Stimulated activated CD4-positive, alpha-beta T cell treated with anti-CD3 and anti-CD28 coated beads, TNF-alpha, amount 100 ng/mL, for 4 hours (primary cell): ENCODE data around the gene PDZD7.

Experiments used
- DNase-seq, 3 experiments: peaks; one replicate each; pipeline ENCODE4 v3.0.0-alpha.2; 2020; ENCODE audit warnings: low read depth in 3 of 3

Gene PDZD7

GRCh38 chr10:101018600-101019439 is 12.1 kb downstream of the PDZD7 start:
- peak; percentile 48 to 56 (median 53) for DNase-seq

DNA sequence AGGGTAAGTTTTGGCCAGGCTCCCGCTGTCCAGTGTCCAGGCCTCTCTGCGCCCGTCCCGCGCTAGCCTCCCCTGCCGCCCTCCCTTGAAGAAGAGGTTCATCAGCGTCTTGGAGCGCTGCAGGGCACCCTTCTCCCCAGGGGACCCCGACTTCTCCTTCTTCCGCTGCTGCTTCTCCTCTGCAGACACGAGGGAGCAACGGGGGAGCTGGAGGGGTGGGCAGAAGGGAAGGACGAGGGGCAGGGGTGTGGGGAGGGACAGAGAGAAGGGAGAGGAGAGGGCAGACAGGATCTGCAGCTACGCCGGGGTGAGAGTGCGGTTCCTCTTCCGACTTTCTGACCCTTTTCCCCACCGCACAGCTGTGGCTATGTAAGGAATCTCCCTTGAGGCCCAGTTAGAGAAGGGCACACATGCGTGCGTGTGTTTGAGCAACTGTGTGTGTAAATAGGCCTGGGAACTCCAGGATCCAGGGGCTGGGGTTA is 12.8 kb downstream of the PDZD7 start:
- DNase-seq: no peak

GRCh38 chr10:101016814-101017213 is 14.1 kb downstream of the PDZD7 start:
- DNase-seq: no peak

DNA sequence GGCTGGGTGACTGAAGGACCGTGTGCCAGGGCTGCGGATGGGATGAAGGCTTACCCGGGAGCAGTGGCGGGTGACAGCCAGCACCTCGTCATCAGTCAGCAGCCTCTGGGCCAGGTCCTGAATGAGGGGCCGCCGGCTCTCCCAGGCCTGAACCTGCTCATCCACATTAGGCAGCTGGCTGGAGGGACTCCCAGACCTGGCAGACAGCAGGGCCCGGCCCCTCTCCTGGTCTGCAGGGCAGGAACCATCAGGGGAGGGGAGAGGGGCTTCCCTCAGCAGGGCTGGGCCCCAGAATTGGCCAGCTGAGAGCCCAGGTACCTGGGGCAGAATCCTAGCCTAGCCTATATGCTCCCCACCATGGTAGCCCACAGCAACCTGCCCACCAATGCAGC is 15.4 kb downstream of the PDZD7 start:
- DNase-seq: no peak

DNA sequence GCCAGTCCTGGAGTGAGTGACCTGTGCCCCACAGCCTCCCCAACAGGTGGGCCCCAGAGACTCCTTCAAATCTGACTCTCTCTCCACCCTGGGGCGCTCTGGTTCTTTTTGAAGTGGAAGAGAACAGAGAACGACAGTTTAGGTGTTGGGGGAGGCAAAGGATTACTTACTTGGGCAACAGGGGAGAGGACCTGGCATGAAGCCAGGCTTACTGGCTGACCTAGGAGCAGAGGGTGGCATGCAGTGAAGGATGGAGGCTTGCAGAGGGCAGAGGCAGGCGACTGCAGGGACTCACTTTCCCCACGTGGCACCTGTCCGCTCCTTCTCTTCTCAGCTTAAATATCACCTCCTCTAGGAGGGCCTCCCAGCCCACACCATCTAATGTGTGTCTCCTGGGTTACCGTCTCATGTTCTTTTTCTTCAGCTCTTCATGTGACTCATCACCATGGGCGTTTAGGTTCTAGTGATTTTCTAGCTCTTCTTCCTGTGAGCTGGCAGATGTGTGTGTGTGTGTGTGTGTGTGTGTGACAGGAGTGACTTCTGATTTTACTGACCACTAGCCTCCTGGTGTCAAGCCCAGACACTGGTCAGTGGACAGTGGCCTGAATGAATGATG is 15.9 kb downstream of the PDZD7 start:
- DNase-seq: no peak

- peak; percentile 53 to 58 (median 58) for DNase-seq
Measured at GRCh38 chr10:101014230-101014884, 16.6 kb downstream of the PDZD7 start.

- no peak for DNase-seq
Measured at GRCh38 chr10:101013365-101013825, 17.5 kb downstream of the PDZD7 start.

GRCh38 chr10:101012525-101013364 is 18.2 kb downstream of the PDZD7 start:
- DNase-seq: peak; percentile 47 to 72 (median 55)

GRCh38 chr10:101011517-101012423 is 19.2 kb downstream of the PDZD7 start:
- DNase-seq: no peak

- DNase-seq: no peak
Measured at GRCh38 chr10:101010329-101010728, 20.6 kb downstream of the PDZD7 start.

DNA sequence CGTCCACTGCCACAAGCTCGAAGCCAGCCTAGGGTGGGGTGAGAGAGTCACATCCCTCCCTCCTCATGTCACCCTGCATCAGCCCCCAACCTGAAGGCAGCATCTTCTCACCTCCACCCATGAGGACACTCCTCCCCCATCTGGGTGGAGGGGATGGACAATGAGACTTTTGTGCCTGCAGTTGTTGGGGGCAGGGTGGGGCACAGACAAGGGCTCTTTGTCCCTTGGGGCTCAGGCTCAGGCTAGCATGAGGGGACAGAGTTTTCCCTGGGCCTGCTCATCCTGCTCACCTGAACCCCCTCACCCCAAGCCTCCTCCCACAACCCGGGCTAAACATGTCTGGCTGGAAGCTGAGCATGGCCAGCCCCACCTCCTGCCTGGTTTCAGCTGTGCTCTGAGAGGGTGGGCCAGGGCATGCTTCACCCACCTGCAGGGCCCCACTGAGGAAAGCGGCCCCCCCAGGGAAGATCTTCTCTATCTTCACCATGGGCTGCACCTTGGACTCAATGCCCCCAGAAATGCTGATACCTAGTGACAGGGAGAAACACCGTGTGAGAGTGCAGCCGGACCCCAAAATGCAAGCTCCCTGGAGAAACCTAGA is 22.0 kb downstream of the PDZD7 start:
- DNase-seq: no peak

DNA sequence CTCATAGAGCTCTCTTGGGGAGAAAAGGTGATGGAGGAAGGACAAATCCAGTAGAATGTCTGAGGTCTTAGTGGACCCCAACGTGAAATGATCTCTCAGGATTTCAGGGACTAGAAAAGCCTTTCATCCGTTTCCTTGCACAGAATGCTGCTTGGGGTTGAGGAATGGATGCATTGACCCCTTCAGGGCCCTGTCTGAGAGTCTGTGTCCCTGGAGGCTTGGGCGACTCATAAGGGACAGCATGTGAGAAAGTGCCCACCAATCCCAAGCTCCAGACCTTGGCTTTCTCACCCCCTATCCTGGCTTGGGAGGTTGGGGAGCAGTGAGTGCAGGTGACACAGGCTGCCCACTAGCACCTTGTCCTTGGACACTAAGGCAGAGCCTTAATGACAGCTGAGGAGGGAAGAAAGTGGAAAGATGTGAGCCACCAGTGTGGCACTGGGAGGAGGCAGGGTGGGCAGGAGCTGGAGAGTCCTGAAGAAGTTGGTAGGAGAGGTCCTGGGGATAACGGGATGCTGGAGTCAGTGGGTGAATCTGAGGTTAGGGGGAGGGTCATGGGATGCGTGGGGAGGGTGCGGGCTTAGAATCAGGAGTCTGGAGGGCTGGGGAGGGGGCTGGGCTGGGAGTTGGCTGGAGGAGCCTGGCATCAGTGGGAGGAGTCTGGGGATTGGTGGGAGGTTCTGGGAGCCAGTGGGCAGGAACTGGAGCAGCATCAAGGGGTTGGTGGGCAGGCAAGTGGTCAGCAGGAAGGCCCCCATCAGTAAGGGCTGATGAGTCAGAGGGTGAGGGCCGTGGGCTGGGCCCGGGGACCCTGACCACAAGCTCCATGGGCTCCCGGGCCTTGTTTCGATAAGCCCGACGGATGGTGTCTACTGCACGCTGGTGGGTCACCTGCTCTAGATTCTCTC is 22.8 kb downstream of the PDZD7 start:
- DNase-seq: no peak

DNA sequence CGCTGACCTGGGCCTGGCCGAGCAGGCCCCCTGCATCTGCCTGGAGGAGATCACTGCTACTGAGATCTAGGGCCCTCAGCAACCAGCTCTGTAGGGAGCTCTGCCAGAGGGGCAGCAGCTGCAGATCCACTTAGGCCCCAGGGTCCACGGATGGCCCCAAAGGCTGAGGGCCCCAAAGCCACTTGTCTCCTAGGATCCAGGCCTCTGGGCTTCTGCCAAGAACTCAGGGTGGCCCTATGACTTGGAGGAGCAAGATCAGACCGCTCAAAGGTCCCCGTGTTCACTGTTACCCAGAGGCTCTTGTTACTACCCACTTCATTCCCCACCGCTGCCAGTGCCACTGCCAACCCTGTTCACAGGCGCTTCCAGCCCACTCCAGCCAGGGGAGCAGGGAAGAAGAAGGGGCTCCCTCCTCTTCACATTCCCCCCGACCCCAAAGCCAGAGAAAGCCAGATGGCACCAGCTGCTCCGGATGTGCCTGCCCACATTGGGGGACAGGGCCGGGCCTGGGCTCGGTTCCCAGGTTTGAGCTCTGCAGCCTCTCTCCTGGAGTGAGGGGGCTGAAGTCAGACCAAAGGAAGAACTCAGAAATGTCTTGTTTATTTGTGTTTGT is 23.7 kb downstream of the PDZD7 start:
- no peak for DNase-seq

- DNase-seq: no peak
Measured at GRCh38 chr10:101006593-101007098, 24.3 kb downstream of the PDZD7 start.

DNA sequence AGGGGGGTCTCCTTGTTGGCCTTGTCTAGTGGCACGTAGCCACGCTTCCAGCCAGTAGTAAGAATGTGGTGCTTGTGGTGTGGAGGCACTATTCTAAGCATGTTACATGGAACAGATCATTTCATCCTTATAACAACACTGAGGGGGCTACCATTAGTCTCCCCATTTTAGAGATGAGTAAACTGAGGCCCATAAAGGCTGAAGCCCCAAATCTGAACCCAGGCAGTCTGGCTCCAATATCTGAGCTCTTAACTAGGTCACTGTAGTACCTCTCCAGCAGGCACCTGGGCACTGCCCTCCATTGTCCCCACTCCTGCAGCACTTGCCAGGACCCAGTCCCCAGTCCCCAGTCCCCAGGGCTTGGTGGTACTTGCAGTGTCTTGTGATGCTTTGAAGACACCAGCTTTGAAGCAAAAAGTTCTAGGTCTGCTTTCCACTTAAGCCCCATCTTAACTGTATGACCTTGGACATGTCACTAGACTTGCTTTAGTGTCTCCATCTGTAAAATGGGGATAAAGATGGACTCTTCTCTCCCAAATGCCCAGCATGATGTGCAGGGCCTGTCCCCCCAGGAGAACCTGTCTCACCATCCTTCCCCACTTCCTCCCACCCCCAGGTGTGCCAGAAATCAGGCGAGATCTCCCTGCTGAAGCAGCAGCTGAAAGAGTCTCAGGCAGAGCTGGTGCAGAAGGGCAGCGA is 24.9 kb downstream of the PDZD7 start:
- DNase-seq: no peak

GRCh38 chr10:101005361-101005760 is 25.6 kb downstream of the PDZD7 start:
- DNase-seq: no peak

DNA sequence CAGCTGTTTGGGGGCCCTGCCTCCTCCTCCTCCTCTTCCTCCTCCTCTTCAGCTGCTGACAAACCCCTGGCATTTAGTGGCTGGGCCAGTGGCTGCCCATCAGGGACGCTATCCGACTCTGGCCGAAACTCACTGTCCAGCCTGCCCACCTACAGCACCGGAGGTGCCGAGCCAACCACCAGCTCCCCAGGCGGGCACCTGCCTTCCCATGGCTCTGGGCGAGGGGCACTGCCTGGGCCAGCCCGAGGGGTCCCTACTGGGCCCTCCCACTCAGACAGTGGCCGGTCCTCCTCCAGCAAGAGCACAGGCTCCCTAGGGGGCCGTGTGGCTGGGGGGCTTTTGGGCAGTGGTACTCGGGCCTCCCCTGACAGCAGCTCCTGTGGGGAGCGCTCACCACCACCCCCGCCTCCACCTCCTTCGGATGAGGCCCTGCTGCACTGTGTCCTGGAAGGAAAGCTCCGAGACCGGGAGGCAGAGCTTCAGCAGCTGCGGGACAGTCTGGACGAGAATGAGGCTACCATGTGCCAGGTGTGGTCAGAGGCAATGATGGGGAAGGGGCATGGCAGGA is 27.2 kb downstream of the PDZD7 start:
- no peak for DNase-seq
